H1 (cell line): ENCODE measurements around the gene NHSL2.

Source experiments
- EZH2 ChIP-seq: fragments of 200-600 bp; sonication (generic); IDR thresholded peaks from 2 replicates; pipeline ENCODE4 v1.7.1; 2012; ENCODE audit warnings: low read depth, mild to moderate bottlenecking, moderate library complexity, low read length, inconsistent platforms; ENCODE audit not compliant: severe bottlenecking
- RAD21 ChIP-seq, 2 experiments: IDR thresholded peaks in 1 of 2; conservative IDR thresholded peaks in 1 of 2; 2 replicates each; pipeline ENCODE4 v1.6.1; 2011; ENCODE audit warnings: low read depth in 2 of 2, low read length in 2 of 2, improper control_type of control experiment in 1 of 2, inconsistent platforms in 1 of 2, mild to moderate bottlenecking in 1 of 2, moderate library complexity in 1 of 2
- SP1 ChIP-seq: IDR thresholded peaks from 2 replicates; pipeline ENCODE4 v1.6.1; 2011; ENCODE audit warnings: low read depth, low read length
- TAF1 ChIP-seq: IDR thresholded peaks from 2 replicates; pipeline ENCODE4 v1.6.1; 2011; ENCODE audit warnings: mild to moderate bottlenecking, low read depth, low read length

- no peak for TF ChIP-seq EZH2
- no peak for TF ChIP-seq RAD21 (IDR thresholded peaks at IDR 0.05 in 1 of 2, conservative IDR thresholded peaks at IDR 0.05 in 1 of 2; ENCODE audit: low read depth in 2 of 2, low read length in 2 of 2)
- no peak for TF ChIP-seq SP1
- no peak for TF ChIP-seq TAF1
These were observed 91.3 kb downstream of the NHSL2 start for GRCh38 chrX:72001906-72002305.
